Measurements from ENCODE around the gene PTPRK. TPM values are rescaled to one million over a fixed set of nuclear protein-coding genes. Genes with fewer than 3 reads are reported as not detected.

PTPRK gene
- total RNA-seq, 1 experiment from 2014 or later, result 34.2 TPM

- CTCF ChIA-PET, result no interaction called here
These were observed 586.3 kb downstream of the PTPRK start for GRCh38 chr6:127933852-127934840.

GRCh38 chr6:127933137-127933536 is 587.3 kb downstream of the PTPRK start:
- H3K27me3 ChIP-seq (ENCODE audit: insufficient read depth, low read length), result no peaks in the 10 kb centered on the region
- ChIA-PET CTCF (no interaction called here), POLR2A (no interaction called here), RAD21 (ENCODE audit: low non-redundant PET in 1 of 2, low total read pairs in 2 of 2, uncharacterized antibody in 2 of 2, unreplicated experiment in 2 of 2) (no interaction called here)
- intact Hi-C loops (cut with micrococcal nuclease), result no loop called here
- DNase-seq (ENCODE audit: low read depth, low spot score), result no peak
- TF ChIP-seq JUND (IDR thresholded peaks at IDR 0.05), result no peak
- TF ChIP-seq EGR1 (IDR thresholded peaks at IDR 0.05; ENCODE audit: low read depth), result no peak
- no peak for TF ChIP-seq SIN3A (IDR thresholded peaks at IDR 0.05; ENCODE audit: low read depth)
- no peak for TF ChIP-seq ZNF274 (IDR thresholded peaks at IDR 0.05; ENCODE audit: low read depth, low read length)
- TF ChIP-seq CEBPB (IDR thresholded peaks at IDR 0.05; ENCODE audit: low read depth), result no peak
- no peak for TF ChIP-seq RAD21 (IDR thresholded peaks at IDR 0.05; ENCODE audit: low read depth)
- TF ChIP-seq, protein P1, sequence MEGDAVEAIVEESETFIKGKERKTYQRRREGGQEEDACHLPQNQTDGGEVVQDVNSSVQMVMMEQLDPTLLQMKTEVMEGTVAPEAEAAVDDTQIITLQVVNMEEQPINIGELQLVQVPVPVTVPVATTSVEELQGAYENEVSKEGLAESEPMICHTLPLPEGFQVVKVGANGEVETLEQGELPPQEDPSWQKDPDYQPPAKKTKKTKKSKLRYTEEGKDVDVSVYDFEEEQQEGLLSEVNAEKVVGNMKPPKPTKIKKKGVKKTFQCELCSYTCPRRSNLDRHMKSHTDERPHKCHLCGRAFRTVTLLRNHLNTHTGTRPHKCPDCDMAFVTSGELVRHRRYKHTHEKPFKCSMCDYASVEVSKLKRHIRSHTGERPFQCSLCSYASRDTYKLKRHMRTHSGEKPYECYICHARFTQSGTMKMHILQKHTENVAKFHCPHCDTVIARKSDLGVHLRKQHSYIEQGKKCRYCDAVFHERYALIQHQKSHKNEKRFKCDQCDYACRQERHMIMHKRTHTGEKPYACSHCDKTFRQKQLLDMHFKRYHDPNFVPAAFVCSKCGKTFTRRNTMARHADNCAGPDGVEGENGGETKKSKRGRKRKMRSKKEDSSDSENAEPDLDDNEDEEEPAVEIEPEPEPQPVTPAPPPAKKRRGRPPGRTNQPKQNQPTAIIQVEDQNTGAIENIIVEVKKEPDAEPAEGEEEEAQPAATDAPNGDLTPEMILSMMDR (IDR thresholded peaks at IDR 0.05 in 2 of 3, conservative IDR thresholded peaks at IDR 0.05 in 1 of 3; ENCODE audit: borderline replicate concordance in 1 of 3, insufficient read depth in 1 of 3, low read depth in 2 of 3, low read length in 2 of 3), result no peak
- TF ChIP-seq ATF3 (IDR thresholded peaks at IDR 0.05), result no peak
- TF ChIP-seq POLR2A (IDR thresholded peaks at IDR 0.05; ENCODE audit: borderline replicate concordance, extremely low read depth, insufficient read depth, insufficient read length), result no peak
- TF ChIP-seq SP1 (IDR thresholded peaks at IDR 0.05; ENCODE audit: low read depth), result no peak
- no peak for TF ChIP-seq EZH2 (IDR thresholded peaks at IDR 0.05)
- no peak for TF ChIP-seq CBX3 (IDR thresholded peaks at IDR 0.05; ENCODE audit: low read depth)
- TF ChIP-seq POLR2AphosphoS5 (IDR thresholded peaks at IDR 0.05; ENCODE audit: low read depth, low read length), result no peak
- TF ChIP-seq FOSL1 (IDR thresholded peaks at IDR 0.05; ENCODE audit: low read depth), result no peak
- H3K36me3 ChIP-seq (ENCODE audit: control insufficient read depth in 1 of 2, insufficient read depth in 2 of 2, low read length in 2 of 2), result no peaks in the 10 kb centered on the region
- no peaks in the 10 kb centered on the region for H4K20me1 ChIP-seq (ENCODE audit: insufficient read depth)
- no peaks in the 10 kb centered on the region for H3K79me2 ChIP-seq (ENCODE audit: insufficient read depth, low read length)
- H2AFZ ChIP-seq (ENCODE audit: low read depth, low read length, poor library complexity, severe bottlenecking), result no peak overlapping the region
- no peak for ATAC-seq
- no peak overlapping the region for H3K9ac ChIP-seq (ENCODE audit: low read length)
- peaks cover 0 to 8% of the 10 kb centered on the region in 2 experiments; a peak in 2 of 4 replicates for H3K9me3 ChIP-seq (ENCODE audit: control insufficient read depth in 1 of 2, insufficient read depth in 1 of 2, low read depth in 1 of 2, low read length in 2 of 2)
- H3K9me2 ChIP-seq (ENCODE audit: insufficient read depth), result no peaks in the 10 kb centered on the region
- H3K27ac ChIP-seq (ENCODE audit: low read depth, low read length), result no peak overlapping the region
- H3K4me1 ChIP-seq (ENCODE audit: control insufficient read depth in 1 of 2, insufficient read depth in 2 of 2, low read length in 2 of 2), result no peaks in the 10 kb centered on the region
- H3K4me3 ChIP-seq (replicated peaks in 1 of 2; ENCODE audit: low read depth in 1 of 2, low read length in 2 of 2), result no peak overlapping the region
- no TSS peak for BruUV-seq (replicated peaks)
- no peak overlapping the region for H3K4me2 ChIP-seq (ENCODE audit: low read length)

More at GRCh38 chr6:127933852-127934840, 586.3 kb downstream of the PTPRK start:
- RAD21 ChIA-PET (ENCODE audit: low non-redundant PET in 1 of 2, low total read pairs in 2 of 2, uncharacterized antibody in 2 of 2, unreplicated experiment in 2 of 2), result no interaction called here
- Histone ChIP-seq H3K9ac (ENCODE audit: low read length) (no peak overlapping the region), H3K36me3 (ENCODE audit: control insufficient read depth in 1 of 2, insufficient read depth in 2 of 2, low read length in 2 of 2) (no peaks in the 10 kb centered on the region), H2AFZ (ENCODE audit: low read depth, low read length, poor library complexity, severe bottlenecking) (no peak overlapping the region), H3K27me3 (ENCODE audit: insufficient read depth, low read length) (no peaks in the 10 kb centered on the region), H3K4me2 (ENCODE audit: low read length) (no peak overlapping the region), H3K4me3 (replicated peaks in 1 of 2; ENCODE audit: low read depth in 1 of 2, low read length in 2 of 2) (no peak overlapping the region), H3K9me2 (ENCODE audit: insufficient read depth) (no peaks in the 10 kb centered on the region), H4K20me1 (ENCODE audit: insufficient read depth) (no peaks in the 10 kb centered on the region), H3K4me1 (ENCODE audit: control insufficient read depth in 1 of 2, insufficient read depth in 2 of 2, low read length in 2 of 2) (peaks cover 3 to 8% of the 10 kb centered on the region in 2 experiments; a peak in 3 of 4 replicates), H3K27ac (ENCODE audit: low read depth, low read length) (no peak overlapping the region), H3K9me3 (ENCODE audit: control insufficient read depth in 1 of 2, insufficient read depth in 1 of 2, low read depth in 1 of 2, low read length in 2 of 2) (peaks cover 0 to 8% of the 10 kb centered on the region in 2 experiments; a peak in 2 of 4 replicates), H3K79me2 (ENCODE audit: insufficient read depth, low read length) (no peaks in the 10 kb centered on the region)
- ATAC-seq (no peak), DNase-seq (ENCODE audit: low read depth, low spot score) (no peak)
- TF ChIP-seq, protein P1 (IDR thresholded peaks at IDR 0.05 in 2 of 3, conservative IDR thresholded peaks at IDR 0.05 in 1 of 3; ENCODE audit: borderline replicate concordance in 1 of 3, insufficient read depth in 1 of 3, low read depth in 2 of 3, low read length in 2 of 3), result no peak
- POLR2A ChIA-PET, result no interaction called here
- intact Hi-C loops (cut with micrococcal nuclease), result no loop called here
- BruUV-seq (replicated peaks), result no TSS peak
